Measurements from ENCODE around the gene SMOC2.

DNA sequence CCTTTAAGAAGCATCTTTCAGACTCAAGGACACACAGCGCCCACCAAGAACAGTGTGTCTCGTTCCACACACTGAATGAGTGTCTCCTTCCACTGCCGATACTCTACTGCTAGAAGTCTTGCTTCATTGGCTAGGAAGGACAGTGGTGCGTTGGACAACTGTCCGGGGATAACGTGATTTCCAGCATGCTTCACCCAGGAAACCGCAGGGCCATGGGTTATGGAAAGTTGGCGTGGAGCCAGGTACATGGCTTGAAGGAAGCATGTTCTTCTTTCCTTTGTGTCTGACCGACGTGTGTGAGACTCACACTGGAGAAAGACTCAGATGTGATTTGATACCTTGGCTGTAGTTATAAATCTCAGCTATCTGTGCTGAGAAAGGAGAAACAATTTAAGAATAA lies 73.2 kb downstream of the SMOC2 start:
- TF ChIP-seq, protein P1, sequence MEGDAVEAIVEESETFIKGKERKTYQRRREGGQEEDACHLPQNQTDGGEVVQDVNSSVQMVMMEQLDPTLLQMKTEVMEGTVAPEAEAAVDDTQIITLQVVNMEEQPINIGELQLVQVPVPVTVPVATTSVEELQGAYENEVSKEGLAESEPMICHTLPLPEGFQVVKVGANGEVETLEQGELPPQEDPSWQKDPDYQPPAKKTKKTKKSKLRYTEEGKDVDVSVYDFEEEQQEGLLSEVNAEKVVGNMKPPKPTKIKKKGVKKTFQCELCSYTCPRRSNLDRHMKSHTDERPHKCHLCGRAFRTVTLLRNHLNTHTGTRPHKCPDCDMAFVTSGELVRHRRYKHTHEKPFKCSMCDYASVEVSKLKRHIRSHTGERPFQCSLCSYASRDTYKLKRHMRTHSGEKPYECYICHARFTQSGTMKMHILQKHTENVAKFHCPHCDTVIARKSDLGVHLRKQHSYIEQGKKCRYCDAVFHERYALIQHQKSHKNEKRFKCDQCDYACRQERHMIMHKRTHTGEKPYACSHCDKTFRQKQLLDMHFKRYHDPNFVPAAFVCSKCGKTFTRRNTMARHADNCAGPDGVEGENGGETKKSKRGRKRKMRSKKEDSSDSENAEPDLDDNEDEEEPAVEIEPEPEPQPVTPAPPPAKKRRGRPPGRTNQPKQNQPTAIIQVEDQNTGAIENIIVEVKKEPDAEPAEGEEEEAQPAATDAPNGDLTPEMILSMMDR (IDR thresholded peaks at IDR 0.05; ENCODE audit: poor library complexity) = no peak
- TF ChIP-seq EZH2phosphoT487 (IDR thresholded peaks at IDR 0.05; ENCODE audit: low read depth, severe bottlenecking, unreplicated experiment) (no peak), EZH2 (IDR thresholded peaks at IDR 0.05; ENCODE audit: borderline replicate concordance) (no peak)
